MM.1S (cell line): ENCODE results near the gene PRKCZ.

Experiments used
- DNase-seq: peaks from one replicate; pipeline ENCODE4 v3.0.0-alpha.2; 2015
- H2AFZ ChIP-seq: fragments of 300-600 bp; sonication (generic); 2 replicates; pipeline ENCODE4 v1.6.0; 2016; ENCODE audit warnings: antibody characterized with exemption, low read length
- H3F3A ChIP-seq: fragments of 300-600 bp; sonication (generic); 2 replicates; pipeline ENCODE4 v1.6.1; 2016; ENCODE audit warnings: mild to moderate bottlenecking, antibody characterized with exemption, low read length, moderate library complexity, mixed read lengths; ENCODE audit not compliant: insufficient read depth
- H3K27ac ChIP-seq: fragments of 300-600 bp; sonication (generic); 2 replicates; pipeline ENCODE4 v1.5.1; 2016; ENCODE audit warnings: mild to moderate bottlenecking, low read length
- H3K27me3 ChIP-seq: fragments of 300-600 bp; sonication (generic); replicated peaks from 2 replicates; pipeline ENCODE4 v1.6.0; 2016; ENCODE audit warnings: low read length; ENCODE audit not compliant: insufficient read depth
- H3K36me3 ChIP-seq: fragments of 300-600 bp; sonication (generic); replicated peaks from 2 replicates; pipeline ENCODE4 v1.6.1; 2016; ENCODE audit warnings: mild to moderate bottlenecking, low read length, mixed read lengths; ENCODE audit not compliant: insufficient read depth
- H3K4me1 ChIP-seq: fragments of 300-600 bp; sonication (generic); 2 replicates; pipeline ENCODE4 v1.6.1; 2016; ENCODE audit warnings: low read length, mixed read lengths
- H3K4me2 ChIP-seq: fragments of 300-600 bp; sonication (generic); 2 replicates; pipeline ENCODE4 v1.6.0; 2016; ENCODE audit warnings: low read depth, low read length
- H3K4me3 ChIP-seq: fragments of 300-600 bp; sonication (generic); 2 replicates; pipeline ENCODE4 v1.5.1; 2016; ENCODE audit warnings: low read length, mixed read lengths
- H3K79me2 ChIP-seq: fragments of 300-600 bp; sonication (generic); 2 replicates; pipeline ENCODE4 v1.6.1; 2016; ENCODE audit warnings: mixed run types, low read length, mixed read lengths
- H3K9ac ChIP-seq: fragments of 300-600 bp; sonication (generic); 2 replicates; pipeline ENCODE4 v1.6.1; 2016; ENCODE audit warnings: low read length, mixed read lengths
- H3K9me2 ChIP-seq: fragments of 300-600 bp; sonication (generic); replicated peaks from 2 replicates; pipeline ENCODE4 v1.6.1; 2016; ENCODE audit warnings: mild to moderate bottlenecking, low read length, mixed read lengths; ENCODE audit not compliant: insufficient read depth
- H3K9me3 ChIP-seq: fragments of 300-600 bp; sonication (generic); replicated peaks from 2 replicates; pipeline ENCODE4 v1.6.1; 2016; ENCODE audit warnings: mild to moderate bottlenecking, low read length, mixed read lengths; ENCODE audit not compliant: insufficient read depth
- H4K20me1 ChIP-seq: fragments of 300-600 bp; sonication (generic); 2 replicates; pipeline ENCODE4 v1.6.1; 2016; ENCODE audit warnings: mild to moderate bottlenecking, low read length, moderate library complexity, mixed read lengths; ENCODE audit not compliant: insufficient read depth
- CTCF ChIP-seq: fragments of 300-600 bp; sonication (generic); IDR thresholded peaks from 2 replicates; pipeline ENCODE4 v1.5.1; 2016; ENCODE audit warnings: antibody characterized with exemption, low read length, mixed read lengths
- EZH2 ChIP-seq: fragments of 300-600 bp; sonication (generic); optimal IDR thresholded peaks from 2 replicates; pipeline ENCODE3; 2017; ENCODE audit warnings: low read depth, mild to moderate bottlenecking, antibody characterized with exemption, low read length, mixed read lengths
- EZH2phosphoT487 ChIP-seq: fragments of 300-600 bp; sonication (generic); IDR thresholded peaks from 2 replicates; pipeline ENCODE4 v1.6.1; 2018; ENCODE audit warnings: antibody characterized with exemption, low read length

The PRKCZ gene

DNA sequence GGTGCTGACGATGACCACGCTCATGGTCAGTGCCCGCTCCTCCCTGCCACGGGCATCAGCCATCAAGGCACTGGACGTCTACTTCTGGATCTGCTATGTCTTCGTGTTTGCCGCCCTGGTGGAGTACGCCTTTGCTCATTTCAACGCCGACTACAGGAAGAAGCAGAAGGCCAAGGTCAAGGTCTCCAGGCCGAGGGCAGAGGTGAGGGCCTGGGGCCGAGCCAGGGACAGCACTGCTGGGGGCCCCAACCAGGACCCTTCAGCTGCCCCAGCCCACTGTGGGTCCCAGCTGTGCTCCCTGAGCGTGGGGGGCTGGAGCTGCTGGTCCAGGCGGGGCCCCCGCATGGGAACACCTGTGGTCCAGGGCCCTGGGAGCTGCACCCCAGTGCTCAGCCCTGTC, 20.6 kb upstream of the PRKCZ start:
- no peak overlapping the region for H3K9ac ChIP-seq
- TF ChIP-seq EZH2 (no peak), CTCF (no peak), EZH2phosphoT487 (no peak)
- H3K27me3 ChIP-seq = peaks cover 99% of the 10 kb centered on the region
- no peak overlapping the region for H3K27ac ChIP-seq
- H2AFZ ChIP-seq = no peak overlapping the region
- H4K20me1 ChIP-seq = no peaks in the 10 kb centered on the region
- no peaks in the 10 kb centered on the region for H3K36me3 ChIP-seq
- H3K9me3 ChIP-seq = no peaks in the 10 kb centered on the region
- no peak overlapping the region for H3K4me3 ChIP-seq
- no peaks in the 10 kb centered on the region for H3K4me1 ChIP-seq
- no peaks in the 10 kb centered on the region for H3K79me2 ChIP-seq
- DNase-seq = no peak
- no peaks in the 10 kb centered on the region for H3F3A ChIP-seq
- no peak overlapping the region for H3K4me2 ChIP-seq
- H3K9me2 ChIP-seq = no peaks in the 10 kb centered on the region

GRCh38 chr1:2030076-2030871, 19.9 kb upstream of the PRKCZ start:
- DNase-seq = no peak
- Histone ChIP-seq H3K79me2 (no peaks in the 10 kb centered on the region), H3F3A (no peaks in the 10 kb centered on the region), H3K9ac (no peak overlapping the region), H3K27me3 (peaks cover 99% of the 10 kb centered on the region), H3K4me2 (no peak overlapping the region), H3K4me3 (no peak overlapping the region), H3K9me3 (no peaks in the 10 kb centered on the region), H2AFZ (no peak overlapping the region), H3K36me3 (no peaks in the 10 kb centered on the region), H4K20me1 (no peaks in the 10 kb centered on the region), H3K9me2 (no peaks in the 10 kb centered on the region), H3K4me1 (no peaks in the 10 kb centered on the region), H3K27ac (no peak overlapping the region)
- TF ChIP-seq EZH2 (no peak), EZH2phosphoT487 (no peak), CTCF (no peak)

- Histone ChIP-seq H3K36me3 (no peaks in the 10 kb centered on the region), H3K4me2 (no peak overlapping the region), H3K9me3 (no peaks in the 10 kb centered on the region), H3K9me2 (no peaks in the 10 kb centered on the region), H3K27ac (no peak overlapping the region), H3K9ac (no peak overlapping the region), H2AFZ (no peak overlapping the region), H3K4me1 (no peaks in the 10 kb centered on the region), H4K20me1 (no peaks in the 10 kb centered on the region), H3K79me2 (no peaks in the 10 kb centered on the region), H3F3A (no peaks in the 10 kb centered on the region), H3K4me3 (no peak overlapping the region), H3K27me3 (peaks cover 99% of the 10 kb centered on the region)
- DNase-seq = no peak
- TF ChIP-seq CTCF (no peak), EZH2phosphoT487 (no peak), EZH2 (no peak)
Observed at GRCh38 chr1:2031546-2032540, 18.4 kb upstream of the PRKCZ start.
